CD4-positive, CD25-positive, alpha-beta regulatory T cell (primary cell): ENCODE results near the gene ZNF445. TPM values are rescaled to one million over a fixed set of nuclear protein-coding genes. Genes with fewer than 3 reads are reported as not detected.

Source experiments
- ATAC-seq, 2 donors: fragments of 150-1000 bp; cut with Tn5 transposase; one replicate each; pipeline ENCODE4 v1.10.0; 2021; ENCODE audit warnings: low read depth in 2 of 2, moderate number of reproducible peaks in 2 of 2, moderate library complexity in 1 of 2
- DNase-seq, 3 donors: peaks; one replicate each; pipeline versions ENCODE4 v3.0.0 to v3.0.0-alpha.2; 2012 to 2022; ENCODE audit warnings: mixed read lengths in 1 of 3
- H3K27ac ChIP-seq: one replicate; pipeline ENCODE4 v1.7.0; 2013; ENCODE audit warnings: mild to moderate bottlenecking, low read length; ENCODE audit not compliant: insufficient read depth, poor library complexity, severe bottlenecking
- H3K27me3 ChIP-seq: one replicate; pipeline ENCODE4 v1.7.0; 2013; ENCODE audit warnings: low read length; ENCODE audit not compliant: control insufficient read depth, insufficient read depth
- H3K36me3 ChIP-seq: one replicate; pipeline ENCODE4 v1.7.0; 2013; ENCODE audit warnings: mild to moderate bottlenecking, low read length, moderate library complexity; ENCODE audit not compliant: control insufficient read depth, insufficient read depth
- H3K4me1 ChIP-seq: 2 replicates; pipeline ENCODE4 v1.7.0; 2013; ENCODE audit warnings: mild to moderate bottlenecking, low read length; ENCODE audit not compliant: insufficient read depth, control insufficient read depth, poor library complexity, severe bottlenecking
- H3K4me3 ChIP-seq: one replicate; pipeline ENCODE4 v1.7.0; 2013; ENCODE audit warnings: low read depth, mild to moderate bottlenecking, low read length, moderate library complexity
- H3K9me3 ChIP-seq, 2 experiments: 1 replicate in 1 of 2; 2 replicates in 1 of 2; pipeline ENCODE4 v1.7.0; 2013; ENCODE audit warnings: low read length in 2 of 2, mild to moderate bottlenecking in 1 of 2, moderate library complexity in 1 of 2; ENCODE audit not compliant: control insufficient read depth in 2 of 2
- H3K27ac Mint-ChIP-seq, 3 donors: one replicate each; pipeline ENCODE4 v1.8.0; 2020 to 2022; ENCODE audit warnings: mild to moderate bottlenecking in 3 of 3, mixed read lengths in 3 of 3, moderate library complexity in 2 of 3
- H3K27me3 Mint-ChIP-seq: one replicate; pipeline ENCODE4 v1.8.0; 2022; ENCODE audit warnings: mild to moderate bottlenecking, mixed read lengths
- H3K36me3 Mint-ChIP-seq: one replicate; pipeline ENCODE4 v1.8.0; 2020; ENCODE audit warnings: mixed read lengths
- H3K4me1 Mint-ChIP-seq, 4 donors: one replicate each; pipeline ENCODE4 v1.8.0; 2020 to 2022; ENCODE audit warnings: mixed read lengths in 4 of 4, mild to moderate bottlenecking in 1 of 4
- H3K4me3 Mint-ChIP-seq, 4 donors: one replicate each; pipeline ENCODE4 v1.8.0; 2020 to 2022; ENCODE audit warnings: mild to moderate bottlenecking in 4 of 4, mixed read lengths in 4 of 4, moderate library complexity in 3 of 4
- H3K9me3 Mint-ChIP-seq, 7 donors: one replicate each; pipeline ENCODE4 v1.8.0; 2020 to 2022; ENCODE audit warnings: mixed read lengths in 7 of 7, mild to moderate bottlenecking in 3 of 7, moderate library complexity in 2 of 7
- polyA plus RNA-seq, 4 donors: library from polyadenylated mRNA; unstranded; fragments of 300-500 nt; fragmentation: Illumina TruSeq; gene quantifications; one replicate each; pipeline ENCODE4 v1.2.3, GENCODE V29; 2021
- total RNA-seq: library from RNA; stranded (reverse); gene quantifications from one replicate; pipeline ENCODE4 v1.2.3, GENCODE V29; 2022

The ZNF445 gene
- 14.5 TPM for total RNA-seq
- 1 to 10 TPM in 3 of 4 donors, under 1 TPM in 1; 0.79 to 3.9 (median 3.3) TPM for polyA plus RNA-seq

DNA sequence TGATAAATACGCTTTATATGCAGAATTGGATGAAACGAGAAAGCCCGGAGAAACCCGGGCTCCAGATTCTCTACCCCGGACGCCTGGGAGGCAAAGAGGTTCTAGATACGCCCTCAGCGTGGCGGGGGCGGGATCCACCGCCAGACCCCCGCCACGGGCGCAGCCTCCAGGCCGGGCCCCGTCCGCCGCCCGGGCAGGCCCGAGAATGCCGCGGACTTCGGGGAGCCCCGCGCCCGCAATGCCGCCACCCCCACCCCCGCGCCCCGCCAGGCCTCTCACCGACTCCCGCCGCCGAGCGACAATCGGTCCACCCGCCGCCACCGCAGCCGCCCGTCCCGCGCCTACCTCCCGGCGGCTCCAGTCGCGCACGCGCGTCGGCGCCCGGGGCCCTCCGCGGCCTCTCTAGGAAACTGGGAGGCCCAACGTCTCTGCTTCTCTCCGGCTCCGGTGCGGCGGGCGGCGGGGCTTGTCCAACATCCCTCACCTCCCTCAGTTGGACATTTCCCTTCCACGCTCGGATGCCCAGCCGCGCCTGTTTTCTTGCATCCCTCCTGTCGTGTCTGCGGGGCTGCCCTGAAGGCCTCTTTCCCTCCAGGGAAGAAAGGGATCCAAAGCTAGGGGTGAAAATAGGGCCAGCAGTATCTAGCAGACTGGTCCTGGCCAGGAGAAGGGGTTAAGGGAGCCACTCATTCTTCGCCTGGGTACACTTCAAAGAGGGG lies at the start of gene ZNF445:
TSS of gene ZNF445 (minus strand) at position 359 of the 719 bp plus-strand sequence. CDS start 22,121 bp downstream, outside the sequence.
- H3K4me1 Mint-ChIP-seq: peaks cover 18 to 49% (median 35%) of the 10 kb centered on the region in 4 donors
- peaks cover 22% of the 10 kb centered on the region for H3K4me1 ChIP-seq
- peak within 1 kb of the TSS; percentile 98 for H3K4me3 ChIP-seq
- no peaks in the 10 kb centered on the region for H3K9me3 ChIP-seq
- H3K36me3 ChIP-seq: no peaks in the 10 kb centered on the region
- peak within 1 kb of the TSS; percentile 92 to 98 (median 94) for H3K4me3 Mint-ChIP-seq
- no peaks in the 10 kb centered on the region for H3K27me3 Mint-ChIP-seq
- H3K9me3 Mint-ChIP-seq: no peaks in the 10 kb centered on the region
- H3K27ac ChIP-seq: peak within 1 kb of the TSS; percentile 47
- H3K27me3 ChIP-seq: no peaks in the 10 kb centered on the region
- H3K27ac Mint-ChIP-seq: peak within 1 kb of the TSS; percentile 48 to 84 (median 80)
- ATAC-seq (peak; percentile 88 to 91), DNase-seq (peak; percentile 59 to 85 (median 78))
- no peaks in the 10 kb centered on the region for H3K36me3 Mint-ChIP-seq

DNA sequence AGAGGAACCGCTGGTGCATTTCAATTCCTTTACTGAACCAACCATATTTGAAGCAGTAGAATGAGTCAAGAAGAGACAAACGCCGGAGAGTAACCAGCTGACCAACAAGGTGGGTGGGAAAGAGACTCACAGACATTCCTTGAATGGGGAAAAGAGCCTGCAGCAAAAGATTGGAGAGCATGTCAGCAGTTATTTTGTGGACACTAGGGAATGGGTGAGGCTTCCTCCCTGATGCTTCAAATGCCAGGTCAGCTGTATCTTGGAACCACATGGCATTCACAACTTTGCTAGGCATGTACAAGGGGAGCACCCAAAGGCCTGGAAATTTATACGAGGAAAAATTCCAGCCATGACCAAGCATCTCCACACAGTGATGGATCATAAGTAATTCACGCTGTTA lies 47.6 kb upstream of the ZNF445 start:
- Mint-ChIP-seq H3K27me3 (peaks cover 24% of the 10 kb centered on the region), H3K9me3 (no peaks in the 10 kb centered on the region), H3K27ac (peak overlapping the region in 1 of 3 donors; percentile 38), H3K4me1 (no peaks in the 10 kb centered on the region), H3K4me3 (no peak overlapping the region), H3K36me3 (peaks cover 5% of the 10 kb centered on the region)
- Histone ChIP-seq H3K27ac (no peak overlapping the region), H3K4me1 (no peaks in the 10 kb centered on the region), H3K4me3 (no peak overlapping the region), H3K27me3 (peaks cover 8% of the 10 kb centered on the region), H3K36me3 (no peaks in the 10 kb centered on the region), H3K9me3 (no peaks in the 10 kb centered on the region)
- ATAC-seq (no peak), DNase-seq (no peak)

DNA sequence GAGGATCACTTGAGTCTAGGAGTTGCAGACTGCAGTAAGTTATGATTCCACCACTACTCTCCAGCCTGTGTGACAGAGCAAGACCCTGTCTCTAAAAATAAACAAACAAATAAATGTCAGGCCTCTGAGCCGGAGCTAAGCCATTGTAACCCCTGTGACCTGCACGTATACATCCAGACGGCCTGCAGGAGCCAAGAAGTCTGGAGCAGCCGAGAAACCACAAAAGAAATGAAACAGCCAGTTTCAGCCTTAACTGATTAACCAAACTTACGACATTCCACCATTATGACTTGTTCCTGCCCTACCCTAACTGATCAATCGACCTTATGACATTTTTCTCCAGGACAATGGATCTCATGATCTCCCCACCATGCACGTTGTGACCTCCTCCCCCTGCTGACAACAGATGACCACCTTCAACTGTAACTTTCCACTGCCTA lies 45.0 kb upstream of the ZNF445 start:
- H3K27me3 ChIP-seq: peaks cover 6% of the 10 kb centered on the region
- H3K36me3 ChIP-seq: no peaks in the 10 kb centered on the region
- H3K9me3 Mint-ChIP-seq: no peaks in the 10 kb centered on the region
- peaks cover 21% of the 10 kb centered on the region for H3K27me3 Mint-ChIP-seq
- peaks cover 5% of the 10 kb centered on the region for H3K36me3 Mint-ChIP-seq
- ATAC-seq (no peak), DNase-seq (no peak)
- no peak overlapping the region for H3K27ac ChIP-seq
- H3K9me3 ChIP-seq: no peaks in the 10 kb centered on the region
- H3K4me3 ChIP-seq: no peak overlapping the region
- H3K4me3 Mint-ChIP-seq: no peak overlapping the region
- peaks cover 0 to 6% (median 2%) of the 10 kb centered on the region in 4 donors for H3K4me1 Mint-ChIP-seq
- no peaks in the 10 kb centered on the region for H3K4me1 ChIP-seq
- H3K27ac Mint-ChIP-seq: no peak overlapping the region

DNA sequence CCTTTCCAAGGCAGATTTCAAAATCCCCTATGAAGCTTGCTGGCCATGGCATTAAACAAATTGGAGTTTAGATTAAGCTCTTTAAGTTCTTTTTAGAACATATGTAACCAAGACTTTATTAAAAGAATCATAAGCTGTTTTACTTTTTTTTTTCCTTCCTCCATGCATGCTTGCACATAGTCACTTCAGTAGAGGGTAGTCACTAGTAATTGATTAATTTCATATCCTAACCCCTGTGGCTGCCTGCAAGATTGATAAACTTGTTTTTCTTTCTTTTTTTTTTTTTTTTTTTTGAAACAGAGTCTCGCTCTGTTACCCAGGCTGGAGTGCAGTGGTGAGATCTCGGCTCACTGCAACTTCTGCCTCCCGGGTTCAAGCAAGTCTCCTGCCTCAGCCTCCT lies 44.3 kb upstream of the ZNF445 start:
- Histone ChIP-seq H3K27ac (no peak overlapping the region), H3K27me3 (peaks cover 6% of the 10 kb centered on the region), H3K4me1 (no peaks in the 10 kb centered on the region), H3K36me3 (no peaks in the 10 kb centered on the region), H3K4me3 (no peak overlapping the region), H3K9me3 (no peaks in the 10 kb centered on the region)
- no peaks in the 10 kb centered on the region for H3K9me3 Mint-ChIP-seq
- H3K36me3 Mint-ChIP-seq: peaks cover 5% of the 10 kb centered on the region
- peaks cover 28% of the 10 kb centered on the region for H3K27me3 Mint-ChIP-seq
- no peak overlapping the region for H3K27ac Mint-ChIP-seq
- ATAC-seq (no peak), DNase-seq (no peak)
- H3K4me1 Mint-ChIP-seq: peaks cover 0 to 6% (median 2%) of the 10 kb centered on the region in 4 donors
- no peak overlapping the region for H3K4me3 Mint-ChIP-seq

DNA sequence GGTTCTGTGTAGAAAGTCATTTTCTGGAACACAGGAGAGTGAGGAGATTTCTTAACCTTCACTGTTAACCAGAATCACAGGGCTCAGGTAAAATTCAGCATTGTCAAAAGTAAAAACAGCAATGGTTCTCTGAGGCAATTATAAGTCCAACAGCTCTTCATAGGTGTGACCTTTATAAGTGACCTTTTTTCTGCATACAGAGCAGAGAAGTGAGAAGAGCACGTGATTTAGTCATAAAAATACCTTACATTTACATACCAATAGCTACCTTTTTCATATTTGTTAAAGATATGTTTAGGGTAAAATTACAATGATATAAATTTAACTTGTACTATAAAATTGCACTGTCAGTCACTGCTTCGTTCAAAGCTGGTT lies 41.3 kb upstream of the ZNF445 start:
- Histone ChIP-seq H3K36me3 (no peaks in the 10 kb centered on the region), H3K4me1 (no peaks in the 10 kb centered on the region)
- peaks cover 36% of the 10 kb centered on the region for H3K27me3 Mint-ChIP-seq

DNA sequence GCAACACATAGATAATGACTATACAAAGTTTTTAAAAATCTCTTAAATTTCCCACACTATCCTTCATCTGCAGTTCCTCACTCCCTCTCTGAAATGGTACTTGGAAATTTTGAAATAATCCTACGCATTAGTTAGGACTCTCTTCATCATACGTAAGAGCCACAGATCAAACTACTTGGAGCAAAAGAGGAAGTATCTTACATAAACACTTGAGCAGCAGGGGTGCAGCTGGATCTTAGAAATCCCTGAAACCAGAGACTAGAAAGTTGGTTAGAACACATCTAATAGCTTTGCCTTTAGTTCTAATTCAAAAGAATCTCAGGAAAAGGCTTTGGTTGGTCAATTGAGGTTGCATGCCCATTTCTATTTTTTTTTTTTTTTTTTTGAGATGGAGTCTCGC lies 38.8 kb upstream of the ZNF445 start:
- Histone ChIP-seq H3K4me3 (no peak overlapping the region), H3K4me1 (peaks cover 8% of the 10 kb centered on the region), H3K27ac (no peak overlapping the region), H3K36me3 (no peaks in the 10 kb centered on the region), H3K9me3 (no peaks in the 10 kb centered on the region), H3K27me3 (peaks cover 4% of the 10 kb centered on the region)
- no peak for DNase-seq
- Mint-ChIP-seq H3K4me3 (peak overlapping the region in 1 of 4 donors; percentile 41), H3K27me3 (peaks cover 33% of the 10 kb centered on the region), H3K4me1 (peaks cover 0 to 16% (median 13%) of the 10 kb centered on the region in 4 donors), H3K27ac (no peak overlapping the region), H3K36me3 (no peaks in the 10 kb centered on the region), H3K9me3 (peaks cover 0 to 1% (median 0%) of the 10 kb centered on the region in 7 donors)
- ATAC-seq: no peak

More for the DNA sequence above, 41.3 kb upstream of the ZNF445 start:
- no peak overlapping the region for H3K4me3 Mint-ChIP-seq
- no peak overlapping the region for H3K27ac Mint-ChIP-seq
- DNase-seq: no peak
- H3K36me3 Mint-ChIP-seq: no peaks in the 10 kb centered on the region
- H3K4me1 Mint-ChIP-seq: peaks cover 0 to 6% (median 2%) of the 10 kb centered on the region in 4 donors
- H3K4me3 ChIP-seq: no peak overlapping the region
- H3K27me3 ChIP-seq: peaks cover 10% of the 10 kb centered on the region
- H3K9me3 Mint-ChIP-seq: no peaks in the 10 kb centered on the region
- H3K27ac ChIP-seq: no peak overlapping the region
- no peaks in the 10 kb centered on the region for H3K9me3 ChIP-seq
- no peak for ATAC-seq

DNA sequence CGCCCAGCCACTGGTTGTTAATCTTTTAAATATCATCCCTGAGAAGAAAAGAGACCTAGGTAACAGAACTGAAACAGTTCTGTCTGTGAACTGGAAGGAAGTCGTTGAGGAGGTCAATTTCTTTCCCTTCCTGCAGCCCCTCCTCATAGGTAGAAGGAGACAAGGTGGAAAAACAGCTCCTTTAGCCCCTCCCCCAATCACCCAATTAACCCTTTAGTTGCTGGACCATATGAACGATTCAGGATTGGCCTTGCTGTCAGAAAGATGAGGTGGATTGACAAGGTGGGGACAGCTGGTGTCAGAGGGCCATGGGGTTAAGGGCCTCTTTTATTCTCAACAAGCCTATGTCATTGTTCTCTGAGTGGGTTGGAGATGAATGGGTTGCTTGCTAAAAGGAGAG lies 36.0 kb upstream of the ZNF445 start:
- H3K27ac ChIP-seq: no peak overlapping the region
- H3K36me3 ChIP-seq: no peaks in the 10 kb centered on the region
- H3K36me3 Mint-ChIP-seq: no peaks in the 10 kb centered on the region
- H3K4me1 ChIP-seq: peaks cover 29% of the 10 kb centered on the region
- H3K9me3 Mint-ChIP-seq: peaks cover 0 to 1% (median 0%) of the 10 kb centered on the region in 7 donors
- H3K9me3 ChIP-seq: no peaks in the 10 kb centered on the region
- H3K4me3 ChIP-seq: no peak overlapping the region
- DNase-seq: no peak
- ATAC-seq: no peak
- H3K27me3 Mint-ChIP-seq: peaks cover 26% of the 10 kb centered on the region
- peak overlapping the region in 2 of 4 donors; percentile 3 to 33 for H3K4me3 Mint-ChIP-seq
- H3K4me1 Mint-ChIP-seq: peaks cover 11 to 37% (median 27%) of the 10 kb centered on the region in 4 donors
- peaks cover 4% of the 10 kb centered on the region for H3K27me3 ChIP-seq
- H3K27ac Mint-ChIP-seq: peak overlapping the region in 1 of 3 donors; percentile 28

DNA sequence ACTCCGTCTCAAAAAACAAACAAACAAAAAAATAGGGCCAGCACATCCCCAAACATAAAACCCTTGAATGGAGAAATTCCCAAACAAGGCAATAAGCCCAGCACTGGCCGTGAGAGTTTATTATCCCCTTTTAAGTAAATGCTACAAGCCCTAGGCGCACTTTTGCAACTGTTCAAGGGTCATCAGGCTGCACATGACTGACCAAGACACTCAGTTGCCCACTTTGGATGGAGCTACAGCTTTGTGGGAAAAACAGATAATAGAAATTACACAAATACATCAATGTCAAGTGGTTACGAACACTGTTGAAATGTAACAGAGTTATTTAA lies 33.7 kb upstream of the ZNF445 start:
- Mint-ChIP-seq H3K27ac (peak overlapping the region; percentile 56 to 97 (median 91)), H3K4me3 (peak overlapping the region; percentile 96 to 99 (median 98)), H3K9me3 (peaks cover 0 to 7% (median 1%) of the 10 kb centered on the region in 7 donors), H3K36me3 (peaks cover 8% of the 10 kb centered on the region), H3K4me1 (peaks cover 18 to 51% (median 41%) of the 10 kb centered on the region in 4 donors), H3K27me3 (peaks cover 13% of the 10 kb centered on the region)
- DNase-seq (peak in 1 of 3 donors; percentile 14), ATAC-seq (no peak)
- no peaks in the 10 kb centered on the region for H3K9me3 ChIP-seq
- H3K27me3 ChIP-seq: peaks cover 4% of the 10 kb centered on the region
- no peaks in the 10 kb centered on the region for H3K36me3 ChIP-seq
- peak overlapping the region; percentile 75 for H3K27ac ChIP-seq
- peak overlapping the region; percentile 63 for H3K4me3 ChIP-seq
- peaks cover 32% of the 10 kb centered on the region for H3K4me1 ChIP-seq
